Gastrocnemius medialis (tissue), 4 donors: Measurements from ENCODE around the gene GLYATL1B. TPM values are rescaled to one million over a fixed set of nuclear protein-coding genes. Genes with fewer than 3 reads are reported as not detected.
"Not testable (repeated sequence)": the region's sequence is repeated elsewhere in the genome, so short reads cannot be mapped to it uniquely, and the experiment has no call there.

ENCODE experiments used
- ATAC-seq, 2 donors: fragments of 150-250 bp; one replicate each; pipeline ENCODE4 v1.9.1; 2016
- DNase-seq, 2 donors: peaks; one replicate each; pipeline ENCODE4 v3.0.0-alpha.2; 2019
- H3K27ac ChIP-seq, 4 donors: fragments of 200-600 bp; sonication (generic); 1 replicate in 1 of 4; 2 replicates in 3 of 4; pipeline ENCODE4 v1.5.1; 2016 to 2018; ENCODE audit warnings: mild to moderate bottlenecking in 2 of 4, moderate library complexity in 1 of 4
- H3K27me3 ChIP-seq, 3 donors: fragments of 200-600 bp; sonication (generic) in 2 of 3; 1 replicate in 1 of 3; 2 replicates in 2 of 3; pipeline versions ENCODE4 v1.5.1 to v1.6.0; 2016 to 2019; ENCODE audit warnings: mild to moderate bottlenecking in 1 of 3, moderate library complexity in 1 of 3
- H3K36me3 ChIP-seq, 2 donors: fragments of 200-600 bp; sonication (generic) in 1 of 2; one replicate each; pipeline ENCODE4 v1.5.1; 2017 to 2018
- H3K4me1 ChIP-seq, 2 donors: fragments of 200-600 bp; sonication (generic) in 1 of 2; one replicate each; pipeline ENCODE4 v1.5.1; 2016 to 2017; ENCODE audit warnings: mild to moderate bottlenecking in 2 of 2
- H3K4me3 ChIP-seq, 4 donors: fragments of 200-600 bp; sonication (generic) in 3 of 4; 1 replicate in 1 of 4; 2 replicates in 3 of 4; pipeline ENCODE4 v1.5.1; 2016 to 2019; ENCODE audit warnings: mild to moderate bottlenecking in 2 of 4
- H3K9me3 ChIP-seq, 3 donors: fragments of 200-600 bp; sonication (generic) in 2 of 3; 1 replicate in 1 of 3; 2 replicates in 2 of 3; pipeline ENCODE4 v1.5.1; 2016 to 2019
- CTCF ChIP-seq, 5 experiments: fragments of 450-650 bp in 3 of 5; fragments of 200-600 bp in 2 of 5; sonication (generic) in 2 of 5; IDR thresholded peaks in 4 of 5; conservative IDR thresholded peaks in 1 of 5; 1 replicate in 4 of 5; 2 replicates in 1 of 5; pipeline ENCODE4 v1.5.1; 2016 to 2019; ENCODE audit warnings: antibody characterized with exemption in 5 of 5, mild to moderate bottlenecking in 3 of 5, moderate library complexity in 3 of 5
- POLR2A ChIP-seq, 2 donors: fragments of 450-650 bp; IDR thresholded peaks; one replicate each; pipeline ENCODE4 v1.6.1; 2017; ENCODE audit warnings: antibody characterized with exemption in 2 of 2, mild to moderate bottlenecking in 2 of 2, moderate library complexity in 2 of 2
- in situ Hi-C, 4 donors: fragments of 200-750 bp; cut with MboI; loops; one replicate each; pipeline versions ENCODE4 v1.15.0 to v1.8.0; 2017; ENCODE audit warnings: low sequenced_read_pairs in 4 of 4
- intact Hi-C: fragments of 100-400 bp; cut with DNase I; formaldehyde crosslinking; loops from one replicate; pipeline ENCODE4 v1.15.1; 2023; ENCODE audit warnings: low total_unique reads
- total RNA-seq, 4 donors: library from RNA; depleted of rRNA; stranded (reverse); fragments of >200 nt; gene quantifications; one replicate each; pipeline versions ENCODE4 v1.1.0 to v1.2.3, GENCODE V29; 2016

Gene GLYATL1B
- total RNA-seq, 4 donors from 2014 or later, result not detected

- Histone ChIP-seq H3K27ac (no peak overlapping the region), H3K9me3 (no peaks in the 10 kb centered on the region), H3K36me3 (no peaks in the 10 kb centered on the region), H3K4me1 (peaks cover 0 to 6% of the 10 kb centered on the region in 2 donors), H3K27me3 (peaks cover 8 to 31% (median 30%) of the 10 kb centered on the region in 3 donors), H3K4me3 (peak overlapping the region in 3 of 4 donors; percentile 17 to 40 (median 19))
- ATAC-seq (no peak), DNase-seq (no peak)
- intact Hi-C loops, result no loop called here
- in situ Hi-C loops, result loop anchor here in 1 of 4 donors (10.0 kb wide), 1 partner anchor 52 kb away; no protein-coding TSS in a partner anchor
- peak in 1 of 5 experiments; percentile 33 for TF ChIP-seq CTCF (IDR thresholded peaks at IDR 0.05 in 4 of 5, conservative IDR thresholded peaks at IDR 0.05 in 1 of 5)
- no peak for TF ChIP-seq POLR2A (IDR thresholded peaks at IDR 0.05)
Observed at GRCh38 chr11:59102259-59102765, 16.2 kb downstream of the GLYATL1B start.

GRCh38 chr11:59106363-59107336, 20.5 kb downstream of the GLYATL1B start, which contains the start of gene FAM111B:
Gene FAM111B (plus strand): TSS chr11:59107237. CDS start chr11:59109626, 2,389 bp downstream.
- H3K9me3 ChIP-seq, result no peaks in the 10 kb centered on the region
- TF ChIP-seq POLR2A (IDR thresholded peaks at IDR 0.05) (no peak), CTCF (IDR thresholded peaks at IDR 0.05 in 4 of 5, conservative IDR thresholded peaks at IDR 0.05 in 1 of 5) (no peak)
- ATAC-seq (peak; percentile 92 to 99), DNase-seq (peak; percentile 58)
- peaks cover 8 to 31% (median 27%) of the 10 kb centered on the region in 3 donors for H3K27me3 ChIP-seq
- peak within 1 kb of the TSS; percentile 40 to 57 (median 56) for H3K4me3 ChIP-seq
- intact Hi-C loops (no loop called here), in situ Hi-C loops (loop anchor here in 1 of 4 donors (10.0 kb wide), 1 partner anchor 48 kb away; no protein-coding TSS in a partner anchor)
- H3K27ac ChIP-seq, result no peak within 1 kb of the TSS
- no peaks in the 10 kb centered on the region for H3K36me3 ChIP-seq
- peaks cover 0 to 6% of the 10 kb centered on the region in 2 donors for H3K4me1 ChIP-seq

GRCh38 chr11:59107721-59108120, 21.6 kb downstream of the GLYATL1B start:
- intact Hi-C loops, result not testable (repeated sequence)

GRCh38 chr11:59112494-59112893, 26.4 kb downstream of the GLYATL1B start:
- DNase-seq (no peak), ATAC-seq (no peak)
- no peak for TF ChIP-seq CTCF (IDR thresholded peaks at IDR 0.05 in 4 of 5, conservative IDR thresholded peaks at IDR 0.05 in 1 of 5)
- TF ChIP-seq POLR2A (IDR thresholded peaks at IDR 0.05), result no peak
- H3K27ac ChIP-seq, result no peak overlapping the region
- H3K27me3 ChIP-seq, result peaks cover 0 to 2% (median 0%) of the 10 kb centered on the region in 3 donors
- H3K36me3 ChIP-seq, result no peaks in the 10 kb centered on the region
- in situ Hi-C loops (no loop called here), intact Hi-C loops (no loop called here)
- H3K4me1 ChIP-seq, result no peaks in the 10 kb centered on the region
- no peak overlapping the region for H3K4me3 ChIP-seq
- H3K9me3 ChIP-seq, result no peaks in the 10 kb centered on the region

More at GRCh38 chr11:59107721-59108120, 21.6 kb downstream of the GLYATL1B start:
- H3K36me3 ChIP-seq, H3K27ac ChIP-seq, H3K4me1 ChIP-seq, ATAC-seq, DNase-seq, H3K9me3 ChIP-seq, H3K4me3 ChIP-seq: not testable (repeated sequence)
- in situ Hi-C loops, result loop anchor here in 1 of 4 donors (10.0 kb wide), 1 partner anchor 47 kb away; no protein-coding TSS in a partner anchor
- peaks cover 0 to 25% (median 16%) of the 10 kb centered on the region in 3 donors for H3K27me3 ChIP-seq

- DNase-seq (no peak), ATAC-seq (no peak)
- peaks cover 0 to 1% (median 0%) of the 10 kb centered on the region in 3 donors for H3K27me3 ChIP-seq
- in situ Hi-C loops, result no loop called here
- intact Hi-C loops, result no loop called here
- TF ChIP-seq CTCF (IDR thresholded peaks at IDR 0.05 in 4 of 5, conservative IDR thresholded peaks at IDR 0.05 in 1 of 5) (no peak), POLR2A (IDR thresholded peaks at IDR 0.05) (no peak)
- H3K36me3 ChIP-seq, result no peaks in the 10 kb centered on the region
- no peaks in the 10 kb centered on the region for H3K4me1 ChIP-seq
- H3K9me3 ChIP-seq, result no peaks in the 10 kb centered on the region
- H3K4me3 ChIP-seq, result no peak overlapping the region
- no peak overlapping the region for H3K27ac ChIP-seq
Observed at GRCh38 chr11:59114344-59114743, 28.2 kb downstream of the GLYATL1B start.
